SU-DHL-6 (cell line): ENCODE results near the gene ZBP1.

Experiments
- CTCF ChIP-seq: fragments of 200-600 bp; sonication (generic); IDR thresholded peaks from one replicate; pipeline ENCODE4 v1.5.1; 2017; ENCODE audit warnings: antibody characterized with exemption, mild to moderate bottlenecking, low read length, moderate library complexity; ENCODE audit not compliant: insufficient read depth, poor library complexity, severe bottlenecking
- EZH2phosphoT487 ChIP-seq: fragments of 200-600 bp; sonication (generic), shearing (Covaris generic); conservative IDR thresholded peaks from 2 replicates; pipeline ENCODE4 v1.6.1; 2018; ENCODE audit warnings: mild to moderate bottlenecking, antibody characterized with exemption, low read length, moderate library complexity, mixed read lengths

DNA sequence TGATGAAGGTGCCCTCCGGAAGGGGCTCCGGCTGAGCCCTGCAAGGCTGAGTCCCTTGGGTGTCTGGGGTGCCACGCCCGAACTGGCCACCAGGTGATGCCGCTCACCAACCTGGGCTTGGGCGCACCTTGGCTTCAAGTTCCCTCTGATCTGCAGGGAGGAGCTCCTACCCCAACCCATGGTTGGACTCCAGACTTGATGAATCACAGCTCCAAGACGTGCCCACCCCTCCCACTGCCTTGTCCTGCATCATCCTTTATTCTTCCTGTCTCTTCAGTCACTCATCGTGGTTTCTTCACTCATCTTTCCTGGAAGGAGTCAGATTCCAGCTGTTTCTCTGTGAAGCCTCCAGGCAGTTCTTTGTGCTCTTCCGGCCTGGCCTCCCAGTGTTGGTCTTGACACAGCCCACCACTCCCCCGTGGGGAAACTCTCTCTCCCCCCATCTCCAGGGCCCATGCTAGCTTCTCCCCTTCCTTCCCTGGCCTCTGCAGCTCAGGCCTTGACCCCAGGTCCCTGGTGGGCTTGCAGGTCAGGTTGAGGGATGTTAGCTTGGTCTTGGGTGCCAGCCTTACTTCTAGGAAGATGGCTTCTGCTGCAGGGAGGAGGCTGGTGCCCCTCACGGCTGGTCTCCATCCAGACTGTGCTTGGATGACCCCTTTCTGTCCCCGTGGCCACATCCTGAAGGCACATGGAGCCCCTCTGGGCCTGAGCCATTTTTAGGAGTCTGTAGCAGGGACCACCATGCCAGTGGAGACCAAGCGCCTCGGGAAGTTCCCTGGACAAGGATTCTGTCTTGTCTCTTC, 2.6 kb upstream of the ZBP1 start:
- TF ChIP-seq CTCF (peak; percentile 86), EZH2phosphoT487 (no peak)
